ENCODE measurements around the gene PAOX.

Gene PAOX

DNA sequence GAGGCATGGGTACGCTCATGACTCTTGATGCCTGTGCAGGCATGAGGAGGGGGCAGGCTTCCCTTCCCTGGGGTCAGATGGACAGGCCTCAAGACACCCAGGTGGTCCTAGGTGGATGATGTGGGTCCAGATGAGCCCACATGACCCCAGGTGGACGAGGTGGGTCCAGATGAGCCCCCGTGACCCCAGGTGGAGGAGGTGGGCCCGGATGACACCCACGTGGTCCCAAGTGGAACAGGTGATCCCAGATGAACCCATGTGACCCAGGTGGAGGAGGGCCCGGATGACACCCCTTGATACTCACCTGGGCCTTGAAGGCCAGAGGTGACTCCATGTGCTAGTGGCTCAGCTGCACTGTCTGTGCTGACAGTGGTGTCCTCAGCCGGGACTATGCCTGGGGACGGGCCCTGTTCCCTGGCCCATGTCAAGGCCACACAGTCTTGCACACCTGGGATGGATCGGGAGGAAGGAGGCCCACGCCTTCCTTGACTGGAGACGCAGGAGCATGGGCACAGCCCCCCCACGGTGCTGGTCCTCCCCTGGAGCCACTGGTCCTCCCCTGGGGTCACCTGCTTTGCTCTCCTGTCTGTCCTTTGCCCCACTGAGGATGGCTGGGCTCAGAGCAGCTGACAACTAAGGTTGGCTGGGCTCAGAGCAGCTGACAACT is 28.6 kb upstream of the PAOX start:
- DNase-seq (ENCODE audit: low read depth) = no peak

- no peak for DNase-seq (ENCODE audit: low read depth)
Observed at GRCh38 chr10:133350950-133351329, 28.1 kb upstream of the PAOX start.

DNA sequence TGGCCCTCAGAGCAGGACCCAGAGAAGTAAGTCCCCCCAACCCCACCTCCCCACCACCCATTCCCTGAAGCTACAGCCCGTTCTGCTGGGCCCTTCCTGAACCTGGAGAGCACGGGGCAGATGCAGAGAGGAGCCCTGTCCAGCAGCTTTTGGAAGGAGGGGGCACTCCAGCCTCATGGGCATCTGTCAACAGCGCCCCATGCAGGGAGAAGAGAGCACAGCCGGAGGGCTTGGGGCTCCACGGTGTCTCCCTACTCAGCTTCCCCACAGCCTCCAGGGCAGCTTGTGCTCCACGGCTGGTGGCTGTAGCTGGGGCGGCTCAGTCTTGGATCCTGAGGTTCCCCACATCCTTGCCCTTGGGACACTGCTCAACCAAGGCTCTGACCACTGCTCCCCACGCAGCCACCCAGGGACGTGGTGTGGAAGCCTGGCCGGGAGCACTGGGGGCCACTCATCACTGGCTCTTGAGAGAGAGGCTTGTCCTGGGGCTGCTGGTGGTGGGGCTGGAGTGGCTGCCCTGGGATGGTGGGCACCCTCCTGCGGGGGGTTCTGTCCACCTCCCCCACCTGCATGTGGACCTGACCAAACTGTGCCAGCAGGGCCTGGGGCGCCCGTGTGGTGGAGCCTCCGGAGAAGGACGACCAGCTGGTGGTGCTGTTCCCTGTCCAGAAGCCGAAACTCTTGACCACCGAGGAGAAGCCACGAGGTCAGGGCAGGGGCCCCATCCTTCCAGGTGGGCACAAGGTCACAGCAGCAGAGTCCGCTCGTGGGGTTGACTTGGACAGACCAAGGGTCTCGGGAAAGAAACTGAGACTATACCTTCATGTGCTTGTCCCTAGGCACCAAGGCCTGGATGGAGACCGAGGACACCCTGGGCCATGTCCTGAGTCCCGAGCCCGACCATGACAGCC is 27.4 kb upstream of the PAOX start:
- no peak for DNase-seq (ENCODE audit: low read depth)

- no peak for DNase-seq (ENCODE audit: low read depth)
Observed at GRCh38 chr10:133353202-133353959, 25.7 kb upstream of the PAOX start.

DNA sequence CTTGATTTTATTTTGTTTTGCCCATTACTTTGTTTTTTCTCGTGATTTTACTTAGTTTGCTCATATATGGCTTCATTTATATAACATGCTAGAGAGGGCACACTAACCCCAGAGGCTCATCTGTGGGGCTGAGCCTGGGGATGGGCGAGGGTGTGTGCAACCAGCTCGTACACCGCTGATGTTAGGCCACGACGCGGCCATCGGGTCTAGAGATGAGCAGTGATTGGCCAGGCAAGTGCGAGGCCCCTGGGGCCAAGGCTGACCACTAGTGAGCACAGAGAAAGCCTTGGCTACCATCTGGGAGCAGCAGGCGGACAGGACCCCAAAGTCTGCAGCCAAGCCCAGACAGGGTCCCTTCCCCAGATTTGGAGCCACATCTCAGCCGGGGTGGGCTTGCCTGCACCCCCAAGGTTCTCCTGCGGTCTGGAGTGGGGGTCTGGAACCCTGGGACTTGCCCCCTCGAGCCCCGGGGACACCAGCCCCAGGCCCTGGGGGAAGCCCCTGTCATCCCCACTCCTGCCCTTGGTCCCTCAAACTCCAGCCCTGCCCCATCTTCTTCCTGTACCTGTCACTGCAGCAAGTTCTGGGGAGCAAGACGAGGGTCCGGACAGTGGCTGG is 25.0 kb upstream of the PAOX start:
- no peak for DNase-seq (ENCODE audit: low read depth)

- no peak for DNase-seq (ENCODE audit: low read depth)
Observed at GRCh38 chr10:133354672-133355240, 24.3 kb upstream of the PAOX start.

- no peak for DNase-seq (ENCODE audit: low read depth)
Observed at GRCh38 chr10:133355266-133355665, 23.8 kb upstream of the PAOX start.

- no peak for DNase-seq (ENCODE audit: low read depth)
Observed at GRCh38 chr10:133355991-133356390, 23.1 kb upstream of the PAOX start.

DNA sequence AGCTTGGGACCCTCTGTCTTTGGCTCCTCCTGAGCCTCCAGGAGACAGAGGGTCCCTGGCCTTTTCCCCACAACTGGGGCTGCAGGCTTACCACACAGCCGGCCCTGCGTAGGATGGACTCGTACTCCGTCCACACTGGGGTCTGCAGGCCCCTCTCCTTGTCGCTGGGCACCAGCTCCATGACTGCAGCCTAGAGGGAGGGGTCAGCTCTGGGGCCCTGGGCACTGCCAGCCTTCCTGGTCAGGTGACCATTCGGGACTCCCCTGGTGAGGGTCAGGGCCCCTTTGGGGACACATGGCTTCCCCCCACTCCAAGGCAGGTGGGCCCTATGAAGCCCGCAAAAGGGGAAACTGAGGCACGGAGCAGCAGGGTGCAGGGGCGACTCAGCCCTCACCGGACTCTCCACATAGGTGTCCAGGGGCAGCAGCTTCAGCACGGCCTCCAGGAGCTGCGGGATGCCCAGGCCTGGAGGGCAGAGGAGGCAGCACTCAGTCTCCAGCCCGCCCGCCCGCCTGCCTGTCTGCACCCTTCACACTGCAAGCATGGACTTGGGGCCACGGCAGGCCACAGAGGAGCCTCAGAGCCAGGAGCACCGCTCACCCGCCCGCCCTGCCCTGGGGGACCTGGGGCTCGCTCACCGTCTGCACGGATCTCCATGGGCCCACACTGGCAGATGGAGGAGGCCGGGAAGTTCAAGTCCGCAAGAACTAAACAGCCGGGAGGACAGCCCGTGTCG is 22.3 kb upstream of the PAOX start:
- DNase-seq (ENCODE audit: low read depth) = no peak

DNA sequence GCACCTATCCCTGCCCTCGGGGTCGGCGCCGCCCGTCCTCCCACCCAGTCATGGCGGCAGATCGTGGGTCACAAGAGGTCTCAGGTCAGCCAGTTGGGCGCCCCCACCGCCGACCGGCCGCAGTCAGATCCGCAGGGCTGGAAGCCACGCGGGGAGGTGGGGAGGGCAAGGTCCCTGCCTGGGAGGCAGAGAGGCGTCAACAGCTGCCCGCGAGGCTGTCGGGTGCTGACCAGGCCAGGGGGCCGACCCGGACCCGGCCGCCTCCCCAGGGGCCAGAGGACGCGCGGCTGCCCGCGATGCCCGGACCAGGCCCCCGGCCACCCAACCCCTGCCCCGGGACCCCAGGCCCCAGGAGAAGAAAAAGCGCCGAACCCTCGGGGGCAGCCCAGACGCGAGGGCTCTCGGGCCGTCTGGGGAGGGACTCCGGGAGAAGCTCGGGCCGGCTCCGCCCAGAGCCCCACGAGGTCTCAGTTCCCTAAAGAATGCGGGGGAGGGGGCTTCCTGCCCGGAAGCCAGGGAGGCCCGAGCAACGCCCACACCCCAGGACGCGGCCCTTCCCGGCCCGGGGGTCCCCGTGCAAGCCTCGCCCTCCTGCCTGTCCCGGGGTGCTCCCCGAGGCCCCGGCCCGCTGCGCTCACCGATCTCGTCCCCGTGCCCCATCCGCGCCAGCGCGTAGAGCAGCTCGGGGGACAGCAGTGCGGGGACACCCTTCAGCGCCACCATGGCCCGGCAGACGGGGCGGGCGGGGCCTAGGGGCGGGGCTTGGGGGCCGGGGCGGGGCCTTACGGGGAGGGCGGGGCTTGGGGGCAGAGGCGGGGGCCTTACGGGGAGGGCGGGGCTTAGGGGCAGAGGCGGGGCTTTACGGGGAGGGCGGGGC is 21.5 kb upstream of the PAOX start, which contains the start of gene FUOM:
Gene FUOM (minus strand): TSS at position 735 of the 877 bp plus-strand sequence. CDS start 12 bp downstream, at position 723.
- DNase-seq (ENCODE audit: low read depth) = peak; percentile 36

GRCh38 chr10:133358162-133358924 is 20.7 kb upstream of the PAOX start:
- DNase-seq (ENCODE audit: low read depth) = no peak

DNA sequence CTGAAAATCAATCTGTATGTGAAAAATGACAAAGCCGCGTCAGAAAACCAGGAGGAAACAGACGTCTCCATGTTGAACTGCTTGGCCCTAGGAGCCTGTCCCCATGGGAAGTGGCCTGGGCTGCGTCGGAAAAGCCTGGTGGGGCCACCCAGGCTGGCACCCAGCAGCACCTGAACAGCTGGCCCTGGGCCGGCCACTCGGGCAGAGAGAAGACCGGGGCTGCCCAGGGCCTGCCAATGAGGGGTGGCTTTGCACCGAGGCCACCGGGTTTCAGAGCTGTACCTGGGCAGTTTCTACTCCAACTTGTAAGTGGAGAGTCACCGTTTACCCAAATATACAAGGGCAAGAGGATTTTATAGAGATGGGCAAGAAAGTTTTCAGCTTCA is 20.1 kb upstream of the PAOX start:
- DNase-seq (ENCODE audit: low read depth) = no peak

GRCh38 chr10:133359554-133359971 is 19.5 kb upstream of the PAOX start:
- no peak for DNase-seq (ENCODE audit: low read depth)

DNA sequence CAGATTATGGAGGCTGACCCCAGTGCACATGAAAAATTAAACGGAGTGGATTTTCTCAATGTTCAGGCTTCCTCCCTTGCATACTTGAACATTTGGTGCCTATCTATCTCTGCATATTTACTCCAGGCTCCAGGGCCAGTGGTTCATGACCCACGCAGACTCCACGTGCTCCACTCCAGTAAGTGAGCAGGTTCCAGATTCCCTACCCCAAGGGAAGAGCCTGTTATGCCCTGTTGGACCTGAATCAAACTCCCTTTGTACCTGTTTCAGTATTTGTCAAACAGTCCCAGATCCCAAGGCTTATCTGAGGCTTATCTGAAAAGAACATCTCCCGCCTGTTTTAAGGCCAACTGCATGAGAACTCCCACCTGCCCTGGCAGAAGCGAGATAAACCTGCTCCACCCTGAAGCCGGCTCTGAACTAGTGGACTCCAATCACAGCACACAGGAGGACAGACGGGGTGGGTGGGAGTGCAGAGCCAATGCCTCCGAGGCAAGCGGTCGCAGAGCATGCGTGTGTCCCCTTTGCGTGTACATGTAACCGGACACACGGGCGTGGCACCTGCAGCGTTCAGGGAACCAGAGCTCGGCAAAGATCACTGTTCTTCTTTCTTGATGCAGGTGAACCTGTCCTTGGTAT is 19.0 kb upstream of the PAOX start:
- no peak for DNase-seq (ENCODE audit: low read depth)

GRCh38 chr10:133361227-133361626 is 17.8 kb upstream of the PAOX start:
- DNase-seq (ENCODE audit: low read depth) = no peak

DNA sequence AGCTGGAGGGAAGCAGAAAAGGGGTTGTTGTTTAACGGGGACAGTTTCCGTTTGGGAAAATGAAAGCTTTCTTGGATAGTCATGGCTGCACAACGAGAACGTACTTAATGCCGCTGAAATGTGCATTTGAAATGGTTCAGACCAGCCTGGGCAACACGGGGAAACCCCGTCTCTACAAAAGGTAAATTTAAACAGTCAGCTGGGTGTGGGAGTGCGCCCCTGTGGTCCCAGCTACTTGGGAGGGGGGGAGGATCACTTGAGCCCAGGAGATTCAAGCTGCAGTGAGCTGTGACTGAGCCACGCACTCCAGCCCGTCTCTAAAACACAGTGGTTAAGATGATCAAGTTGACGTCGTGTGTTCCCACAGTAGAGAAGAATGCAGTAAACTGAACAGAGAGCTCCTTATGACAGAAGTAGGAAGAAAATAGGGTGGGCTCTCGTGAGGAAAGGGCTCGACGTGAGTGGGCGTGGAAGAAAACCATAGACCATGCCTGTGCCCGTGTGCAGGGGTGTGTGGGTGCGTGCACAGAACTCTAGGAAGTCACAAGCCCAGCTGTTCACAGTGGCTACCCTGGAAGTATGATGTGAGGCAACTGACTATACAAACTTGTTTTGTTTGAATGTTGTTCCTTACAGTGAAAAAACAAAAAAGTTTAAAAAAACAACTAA is 17.2 kb upstream of the PAOX start:
- DNase-seq (ENCODE audit: low read depth) = no peak

- no peak for DNase-seq (ENCODE audit: low read depth)
Observed at GRCh38 chr10:133362846-133363245, 16.2 kb upstream of the PAOX start.

Data from stimulated activated CD8-positive, alpha-beta memory T cell treated with anti-CD3 and anti-CD28 coated beads, Interleukin-12 subunit alpha, Interleukin-12 subunit beta, amount 100 ng/mL, for 1 hour (primary cell).